Measurements from ENCODE around the gene GALK1.

DNA sequence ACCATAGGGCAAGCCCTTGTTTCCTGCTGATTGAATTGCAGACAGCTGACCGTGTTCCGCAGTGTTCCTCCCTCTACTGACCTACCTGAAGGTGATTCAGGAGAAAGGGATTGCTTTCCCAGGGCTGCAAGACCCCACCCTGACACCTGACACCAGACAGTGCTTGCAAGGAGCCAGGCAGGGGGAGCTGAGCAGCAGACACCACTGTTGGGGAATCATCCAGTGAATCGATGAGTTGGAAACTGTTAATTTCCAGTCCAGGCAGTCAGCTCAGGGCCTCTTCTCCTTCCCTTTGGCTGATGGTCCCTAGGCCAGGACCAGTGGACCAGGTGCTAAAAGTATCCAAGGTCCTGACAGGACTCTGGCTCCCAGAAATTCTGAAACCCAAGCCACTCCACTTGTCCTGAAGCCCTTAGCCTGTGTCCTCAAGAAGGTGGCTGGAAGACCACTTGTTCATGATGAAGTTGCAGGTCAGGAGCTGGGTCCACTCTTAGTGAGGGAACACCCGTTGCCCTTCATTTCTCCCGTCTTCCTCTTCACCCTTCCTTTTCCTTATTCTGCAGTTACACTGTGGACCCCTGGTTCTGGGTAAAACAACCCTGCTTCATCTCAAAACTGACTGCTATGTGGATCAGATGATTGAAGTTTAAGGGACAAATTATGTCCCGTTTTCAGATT lies 10.1 kb upstream of the GALK1 start:
- TF ChIP-seq, protein P1, sequence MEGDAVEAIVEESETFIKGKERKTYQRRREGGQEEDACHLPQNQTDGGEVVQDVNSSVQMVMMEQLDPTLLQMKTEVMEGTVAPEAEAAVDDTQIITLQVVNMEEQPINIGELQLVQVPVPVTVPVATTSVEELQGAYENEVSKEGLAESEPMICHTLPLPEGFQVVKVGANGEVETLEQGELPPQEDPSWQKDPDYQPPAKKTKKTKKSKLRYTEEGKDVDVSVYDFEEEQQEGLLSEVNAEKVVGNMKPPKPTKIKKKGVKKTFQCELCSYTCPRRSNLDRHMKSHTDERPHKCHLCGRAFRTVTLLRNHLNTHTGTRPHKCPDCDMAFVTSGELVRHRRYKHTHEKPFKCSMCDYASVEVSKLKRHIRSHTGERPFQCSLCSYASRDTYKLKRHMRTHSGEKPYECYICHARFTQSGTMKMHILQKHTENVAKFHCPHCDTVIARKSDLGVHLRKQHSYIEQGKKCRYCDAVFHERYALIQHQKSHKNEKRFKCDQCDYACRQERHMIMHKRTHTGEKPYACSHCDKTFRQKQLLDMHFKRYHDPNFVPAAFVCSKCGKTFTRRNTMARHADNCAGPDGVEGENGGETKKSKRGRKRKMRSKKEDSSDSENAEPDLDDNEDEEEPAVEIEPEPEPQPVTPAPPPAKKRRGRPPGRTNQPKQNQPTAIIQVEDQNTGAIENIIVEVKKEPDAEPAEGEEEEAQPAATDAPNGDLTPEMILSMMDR (IDR thresholded peaks at IDR 0.05), result no peak
- TF ChIP-seq POLR2A (IDR thresholded peaks at IDR 0.05), result peak; percentile 9 to 49 (median 46)
